OCI-LY3 (cell line): ENCODE data around the gene ATP2A1.

ENCODE experiments used
- H2AFZ ChIP-seq: fragments of 200-600, 300-600 bp; shearing (Covaris generic); 2 replicates; pipeline ENCODE4 v1.6.0; 2014; ENCODE audit warnings: antibody characterized with exemption, low read depth, low read length
- H3K27ac ChIP-seq: fragments of 200-600, 300-600 bp; sonication (generic); 2 replicates; pipeline ENCODE4 v1.5.1; 2014; ENCODE audit warnings: mild to moderate bottlenecking, low read length, moderate library complexity, mixed read lengths
- H3K27me3 ChIP-seq: fragments of 200-600, 300-600 bp; sonication (generic); 2 replicates; pipeline ENCODE4 v1.6.1; 2014; ENCODE audit warnings: low read depth, low read length, mixed read lengths
- H3K36me3 ChIP-seq: fragments of 200-600, 300-600 bp; sonication (generic); replicated peaks from 2 replicates; pipeline ENCODE3; 2014; ENCODE audit warnings: low read depth, low read length, mixed read lengths
- H3K4me1 ChIP-seq: fragments of 300-600, 200-600 bp; sonication (generic); 2 replicates; pipeline ENCODE4 v1.6.1; 2014; ENCODE audit warnings: low read length, mixed read lengths
- H3K4me2 ChIP-seq: fragments of 200-600, 300-600 bp; sonication (generic); 2 replicates; pipeline ENCODE4 v1.6.1; 2014; ENCODE audit warnings: low read length, mixed read lengths
- H3K4me3 ChIP-seq: fragments of 300-600, 200-600 bp; sonication (generic); 2 replicates; pipeline ENCODE4 v1.5.1; 2014; ENCODE audit warnings: antibody characterized with exemption, mild to moderate bottlenecking, low read length, moderate library complexity
- H3K79me2 ChIP-seq: fragments of 300-600, 200-600 bp; shearing (Covaris generic); 2 replicates; pipeline ENCODE4 v1.6.1; 2014; ENCODE audit warnings: mild to moderate bottlenecking, low read length, mixed read lengths
- H3K9ac ChIP-seq: fragments of 300-600, 200-600 bp; shearing (Covaris generic); 2 replicates; pipeline ENCODE4 v1.6.0; 2014; ENCODE audit warnings: mild to moderate bottlenecking, low read length, moderate library complexity
- H3K9me3 ChIP-seq: fragments of 200-600, 300-600 bp; shearing (Covaris generic); 2 replicates; pipeline ENCODE4 v1.6.1; 2014; ENCODE audit warnings: low read length, mixed read lengths; ENCODE audit not compliant: insufficient read depth
- H4K20me1 ChIP-seq: fragments of 200-600, 300-600 bp; sonication (generic); 2 replicates; pipeline ENCODE4 v1.6.1; 2016; ENCODE audit warnings: low read length, mixed read lengths; ENCODE audit not compliant: insufficient read depth
- CTCF ChIP-seq: fragments of 200-600, 300-600 bp; sonication (generic); IDR thresholded peaks from 2 replicates; pipeline ENCODE4 v1.5.1; 2014; ENCODE audit warnings: antibody characterized with exemption, low read length, low read depth
- EZH2phosphoT487 ChIP-seq: fragments of 200-600 bp; shearing (Covaris generic); IDR thresholded peaks from 2 replicates; pipeline ENCODE4 v1.6.1; 2018; ENCODE audit warnings: antibody characterized with exemption, mixed run types, low read depth

ATP2A1 gene

DNA sequence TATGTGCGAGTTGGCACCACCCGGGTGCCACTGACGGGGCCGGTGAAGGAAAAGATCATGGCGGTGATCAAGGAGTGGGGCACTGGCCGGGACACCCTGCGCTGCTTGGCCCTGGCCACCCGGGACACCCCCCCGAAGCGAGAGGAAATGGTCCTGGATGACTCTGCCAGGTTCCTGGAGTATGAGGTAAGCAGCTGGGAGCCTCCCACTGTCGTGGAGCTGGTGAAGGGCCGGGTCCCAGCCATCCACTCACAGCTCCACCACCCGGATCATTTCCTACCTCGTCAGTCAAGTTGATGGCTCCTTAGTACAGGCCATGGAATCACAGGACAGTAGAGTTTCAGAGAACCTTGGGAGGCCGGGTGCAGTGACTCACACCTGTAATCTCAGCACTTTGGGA is 20.0 kb downstream of the ATP2A1 start:
- Histone ChIP-seq H3K27me3 (no peaks in the 10 kb centered on the region), H3K4me1 (peaks cover 6% of the 10 kb centered on the region; the same call in 1 of the 2 replicates), H3K4me3 (no peak overlapping the region), H3K79me2 (no peaks in the 10 kb centered on the region), H3K9me3 (no peaks in the 10 kb centered on the region), H3K4me2 (no peak overlapping the region), H3K36me3 (no peaks in the 10 kb centered on the region), H3K9ac (no peak overlapping the region), H3K27ac (no peak overlapping the region), H2AFZ (no peak overlapping the region), H4K20me1 (no peaks in the 10 kb centered on the region)
- TF ChIP-seq CTCF (no peak), EZH2phosphoT487 (no peak)

DNA sequence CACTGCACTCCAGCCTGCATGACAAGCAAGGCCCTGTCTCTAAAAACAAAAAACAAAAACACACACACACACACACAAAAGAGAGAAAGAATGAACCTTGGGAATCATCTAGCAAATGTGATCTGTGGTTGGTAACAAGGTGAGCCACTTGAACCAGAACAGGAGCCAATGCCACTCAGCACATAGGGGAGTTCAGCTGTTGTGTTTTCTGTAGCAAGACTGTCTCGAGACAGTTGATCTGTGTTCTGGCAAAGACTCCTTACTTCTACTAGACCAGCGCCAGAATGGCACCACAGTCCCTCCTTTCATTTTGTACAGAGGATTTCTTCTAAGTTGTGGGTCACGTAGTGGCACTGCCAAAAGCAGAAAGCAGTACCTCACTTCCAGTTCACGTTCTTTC is 20.7 kb downstream of the ATP2A1 start:
- Histone ChIP-seq H4K20me1 (no peaks in the 10 kb centered on the region), H3K27me3 (no peaks in the 10 kb centered on the region), H3K27ac (no peak overlapping the region), H2AFZ (no peak overlapping the region), H3K4me2 (no peak overlapping the region), H3K36me3 (no peaks in the 10 kb centered on the region), H3K4me3 (no peak overlapping the region), H3K9me3 (no peaks in the 10 kb centered on the region), H3K79me2 (no peaks in the 10 kb centered on the region), H3K9ac (no peak overlapping the region), H3K4me1 (peaks cover 6% of the 10 kb centered on the region; the same call in 1 of the 2 replicates)
- no peak for TF ChIP-seq EZH2phosphoT487

DNA sequence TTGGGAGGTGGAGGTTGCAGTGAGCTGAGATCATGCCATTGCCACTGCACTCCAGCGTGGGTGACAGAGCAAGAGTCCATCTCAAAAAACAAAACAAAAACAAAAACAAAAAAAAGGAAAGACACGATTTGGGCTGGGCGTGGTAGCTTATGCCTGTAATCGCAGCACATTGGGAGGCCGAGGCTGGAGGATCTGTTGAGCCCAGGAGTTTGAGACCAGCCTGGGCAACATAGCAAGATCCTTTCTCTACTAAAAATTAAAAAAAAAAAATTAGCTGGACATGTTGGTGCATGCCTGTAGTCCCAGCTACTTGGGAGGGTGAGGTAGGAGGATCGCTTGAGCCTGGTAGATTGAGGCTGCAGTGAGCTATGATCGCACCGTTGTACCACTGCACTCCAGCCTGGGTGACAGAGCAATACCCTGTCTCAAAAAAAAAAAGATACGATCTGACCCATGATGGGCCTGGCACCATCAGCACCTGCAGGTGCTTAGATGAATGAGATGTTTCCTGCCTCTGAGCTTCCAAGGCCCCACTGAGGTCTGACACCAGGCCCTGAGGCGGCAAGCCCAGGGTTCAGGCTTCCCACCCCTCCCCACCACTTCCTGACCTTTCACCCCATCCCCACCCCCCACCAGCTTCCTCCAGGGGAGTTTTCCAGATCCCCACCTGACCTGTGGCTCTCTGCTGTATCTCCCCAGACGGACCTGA is 21.7 kb downstream of the ATP2A1 start:
- Histone ChIP-seq H3K4me3 (no peak overlapping the region), H3K4me1 (peaks cover 6% of the 10 kb centered on the region; the same call in 1 of the 2 replicates), H3K79me2 (no peaks in the 10 kb centered on the region), H3K4me2 (no peak overlapping the region), H3K9me3 (no peaks in the 10 kb centered on the region), H2AFZ (no peak overlapping the region), H3K36me3 (no peaks in the 10 kb centered on the region), H3K27ac (no peak overlapping the region), H3K27me3 (no peaks in the 10 kb centered on the region), H3K9ac (no peak overlapping the region), H4K20me1 (no peaks in the 10 kb centered on the region)
- TF ChIP-seq EZH2phosphoT487 (no peak), CTCF (no peak)

DNA sequence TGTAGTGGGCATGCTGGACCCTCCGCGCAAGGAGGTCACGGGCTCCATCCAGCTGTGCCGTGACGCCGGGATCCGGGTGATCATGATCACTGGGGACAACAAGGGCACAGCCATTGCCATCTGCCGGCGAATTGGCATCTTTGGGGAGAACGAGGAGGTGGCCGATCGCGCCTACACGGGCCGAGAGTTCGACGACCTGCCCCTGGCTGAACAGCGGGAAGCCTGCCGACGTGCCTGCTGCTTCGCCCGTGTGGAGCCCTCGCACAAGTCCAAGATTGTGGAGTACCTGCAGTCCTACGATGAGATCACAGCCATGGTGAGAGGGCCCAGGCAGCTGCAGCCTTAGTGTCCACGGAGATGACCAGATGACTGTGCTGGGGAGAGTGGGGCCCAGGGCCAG is 22.3 kb downstream of the ATP2A1 start:
- TF ChIP-seq CTCF (no peak), EZH2phosphoT487 (no peak)
- H3K27me3 ChIP-seq: no peaks in the 10 kb centered on the region
- no peaks in the 10 kb centered on the region for H3K79me2 ChIP-seq
- no peaks in the 10 kb centered on the region for H3K9me3 ChIP-seq
- H3K36me3 ChIP-seq: no peaks in the 10 kb centered on the region
- H3K27ac ChIP-seq: no peak overlapping the region
- no peak overlapping the region for H3K4me2 ChIP-seq
- H4K20me1 ChIP-seq: no peaks in the 10 kb centered on the region
- H3K4me3 ChIP-seq: no peak overlapping the region
- H3K4me1 ChIP-seq: peaks cover 6% of the 10 kb centered on the region; the same call in 1 of the 2 replicates
- no peak overlapping the region for H3K9ac ChIP-seq
- H2AFZ ChIP-seq: no peak overlapping the region
